MM.1S (cell line): ENCODE measurements around the gene PRCP.

Experiments
- DNase-seq: peaks from one replicate; pipeline ENCODE4 v3.0.0-alpha.2; 2015
- H2AFZ ChIP-seq: fragments of 300-600 bp; sonication (generic); 2 replicates; pipeline ENCODE4 v1.6.0; 2016; ENCODE audit warnings: antibody characterized with exemption, low read length
- H3F3A ChIP-seq: fragments of 300-600 bp; sonication (generic); 2 replicates; pipeline ENCODE4 v1.6.1; 2016; ENCODE audit warnings: mild to moderate bottlenecking, antibody characterized with exemption, low read length, moderate library complexity, mixed read lengths; ENCODE audit not compliant: insufficient read depth
- H3K27ac ChIP-seq: fragments of 300-600 bp; sonication (generic); 2 replicates; pipeline ENCODE4 v1.5.1; 2016; ENCODE audit warnings: mild to moderate bottlenecking, low read length
- H3K27me3 ChIP-seq: fragments of 300-600 bp; sonication (generic); replicated peaks from 2 replicates; pipeline ENCODE4 v1.6.0; 2016; ENCODE audit warnings: low read length; ENCODE audit not compliant: insufficient read depth
- H3K36me3 ChIP-seq: fragments of 300-600 bp; sonication (generic); replicated peaks from 2 replicates; pipeline ENCODE4 v1.6.1; 2016; ENCODE audit warnings: mild to moderate bottlenecking, low read length, mixed read lengths; ENCODE audit not compliant: insufficient read depth
- H3K4me1 ChIP-seq: fragments of 300-600 bp; sonication (generic); 2 replicates; pipeline ENCODE4 v1.6.1; 2016; ENCODE audit warnings: low read length, mixed read lengths
- H3K4me2 ChIP-seq: fragments of 300-600 bp; sonication (generic); 2 replicates; pipeline ENCODE4 v1.6.0; 2016; ENCODE audit warnings: low read depth, low read length
- H3K4me3 ChIP-seq: fragments of 300-600 bp; sonication (generic); 2 replicates; pipeline ENCODE4 v1.5.1; 2016; ENCODE audit warnings: low read length, mixed read lengths
- H3K79me2 ChIP-seq: fragments of 300-600 bp; sonication (generic); 2 replicates; pipeline ENCODE4 v1.6.1; 2016; ENCODE audit warnings: mixed run types, low read length, mixed read lengths
- H3K9ac ChIP-seq: fragments of 300-600 bp; sonication (generic); 2 replicates; pipeline ENCODE4 v1.6.1; 2016; ENCODE audit warnings: low read length, mixed read lengths
- H3K9me2 ChIP-seq: fragments of 300-600 bp; sonication (generic); replicated peaks from 2 replicates; pipeline ENCODE4 v1.6.1; 2016; ENCODE audit warnings: mild to moderate bottlenecking, low read length, mixed read lengths; ENCODE audit not compliant: insufficient read depth
- H3K9me3 ChIP-seq: fragments of 300-600 bp; sonication (generic); replicated peaks from 2 replicates; pipeline ENCODE4 v1.6.1; 2016; ENCODE audit warnings: mild to moderate bottlenecking, low read length, mixed read lengths; ENCODE audit not compliant: insufficient read depth
- H4K20me1 ChIP-seq: fragments of 300-600 bp; sonication (generic); 2 replicates; pipeline ENCODE4 v1.6.1; 2016; ENCODE audit warnings: mild to moderate bottlenecking, low read length, moderate library complexity, mixed read lengths; ENCODE audit not compliant: insufficient read depth
- EZH2 ChIP-seq: fragments of 300-600 bp; sonication (generic); optimal IDR thresholded peaks from 2 replicates; pipeline ENCODE3; 2017; ENCODE audit warnings: low read depth, mild to moderate bottlenecking, antibody characterized with exemption, low read length, mixed read lengths
- EZH2phosphoT487 ChIP-seq: fragments of 300-600 bp; sonication (generic); IDR thresholded peaks from 2 replicates; pipeline ENCODE4 v1.6.1; 2018; ENCODE audit warnings: antibody characterized with exemption, low read length
- TF ChIP-seq, protein P1 (sequence below): fragments of 300-600 bp; sonication (generic); IDR thresholded peaks from 2 replicates; pipeline ENCODE4 v1.5.1; 2016; ENCODE audit warnings: antibody characterized with exemption, low read length, mixed read lengths

PRCP gene

GRCh38 chr11:82782825-82783374, 117.3 kb downstream of the PRCP start:
- H3K36me3 ChIP-seq = no peaks in the 10 kb centered on the region
- H3K79me2 ChIP-seq = no peaks in the 10 kb centered on the region
- H3K4me3 ChIP-seq = no peak overlapping the region
- no peak overlapping the region for H2AFZ ChIP-seq
- peak overlapping the region; percentile 44 for H3K4me2 ChIP-seq
- no peaks in the 10 kb centered on the region for H3K9me3 ChIP-seq
- H3F3A ChIP-seq = peaks cover 13% of the 10 kb centered on the region; the same call in 1 of the 2 replicates
- no peaks in the 10 kb centered on the region for H3K27me3 ChIP-seq
- peak overlapping the region; percentile 30; the same call in 1 of the 2 replicates for H3K27ac ChIP-seq
- no peak for TF ChIP-seq EZH2
- TF ChIP-seq, protein P1, sequence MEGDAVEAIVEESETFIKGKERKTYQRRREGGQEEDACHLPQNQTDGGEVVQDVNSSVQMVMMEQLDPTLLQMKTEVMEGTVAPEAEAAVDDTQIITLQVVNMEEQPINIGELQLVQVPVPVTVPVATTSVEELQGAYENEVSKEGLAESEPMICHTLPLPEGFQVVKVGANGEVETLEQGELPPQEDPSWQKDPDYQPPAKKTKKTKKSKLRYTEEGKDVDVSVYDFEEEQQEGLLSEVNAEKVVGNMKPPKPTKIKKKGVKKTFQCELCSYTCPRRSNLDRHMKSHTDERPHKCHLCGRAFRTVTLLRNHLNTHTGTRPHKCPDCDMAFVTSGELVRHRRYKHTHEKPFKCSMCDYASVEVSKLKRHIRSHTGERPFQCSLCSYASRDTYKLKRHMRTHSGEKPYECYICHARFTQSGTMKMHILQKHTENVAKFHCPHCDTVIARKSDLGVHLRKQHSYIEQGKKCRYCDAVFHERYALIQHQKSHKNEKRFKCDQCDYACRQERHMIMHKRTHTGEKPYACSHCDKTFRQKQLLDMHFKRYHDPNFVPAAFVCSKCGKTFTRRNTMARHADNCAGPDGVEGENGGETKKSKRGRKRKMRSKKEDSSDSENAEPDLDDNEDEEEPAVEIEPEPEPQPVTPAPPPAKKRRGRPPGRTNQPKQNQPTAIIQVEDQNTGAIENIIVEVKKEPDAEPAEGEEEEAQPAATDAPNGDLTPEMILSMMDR = no peak
- peak; percentile 44 for DNase-seq
- H3K9me2 ChIP-seq = no peaks in the 10 kb centered on the region
- no peak overlapping the region for H3K9ac ChIP-seq
- H4K20me1 ChIP-seq = no peaks in the 10 kb centered on the region
- peaks cover 31% of the 10 kb centered on the region for H3K4me1 ChIP-seq

GRCh38 chr11:82778776-82779175, 121.5 kb downstream of the PRCP start:
- DNase-seq = no peak
- Histone ChIP-seq H3K9me3 (no peaks in the 10 kb centered on the region), H3K4me3 (no peak overlapping the region), H2AFZ (no peak overlapping the region), H3K36me3 (no peaks in the 10 kb centered on the region), H3K27me3 (no peaks in the 10 kb centered on the region), H3K9ac (no peak overlapping the region), H3K9me2 (no peaks in the 10 kb centered on the region), H3K4me2 (no peak overlapping the region), H4K20me1 (no peaks in the 10 kb centered on the region), H3F3A (peaks cover 12% of the 10 kb centered on the region; the same call in 1 of the 2 replicates), H3K4me1 (peaks cover 19% of the 10 kb centered on the region), H3K79me2 (no peaks in the 10 kb centered on the region), H3K27ac (no peak overlapping the region)
- TF ChIP-seq EZH2phosphoT487 = no peak
- TF ChIP-seq, protein P1 = no peak
- TF ChIP-seq EZH2 = no peak

DNA sequence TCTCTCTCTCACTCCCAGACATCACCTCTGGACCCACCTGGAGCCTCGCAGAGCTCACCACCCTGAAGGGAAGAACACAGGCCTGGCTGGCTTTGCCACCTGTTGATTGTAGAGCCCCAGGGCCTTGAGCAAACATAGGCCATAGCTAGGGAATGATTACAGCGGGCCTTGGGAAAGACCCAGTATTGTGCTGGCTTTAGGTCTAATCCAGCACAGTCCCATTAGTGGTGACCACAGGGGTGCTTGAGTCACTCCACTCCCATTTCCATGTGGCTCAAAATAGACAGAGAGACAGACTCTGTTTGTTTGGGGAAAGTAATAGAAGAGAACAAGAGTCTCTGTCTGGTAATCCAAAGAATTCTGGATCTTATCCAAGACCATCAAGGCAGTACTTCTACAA, 123.9 kb downstream of the PRCP start:
- no peaks in the 10 kb centered on the region for H3K36me3 ChIP-seq
- H3K27ac ChIP-seq = no peak overlapping the region
- no peaks in the 10 kb centered on the region for H3K27me3 ChIP-seq
- no peaks in the 10 kb centered on the region for H3K9me2 ChIP-seq
- no peak overlapping the region for H3K4me3 ChIP-seq
- H2AFZ ChIP-seq = no peak overlapping the region
- H3K9ac ChIP-seq = no peak overlapping the region
- DNase-seq = no peak
- no peaks in the 10 kb centered on the region for H3K9me3 ChIP-seq
- no peaks in the 10 kb centered on the region for H3K79me2 ChIP-seq
- TF ChIP-seq EZH2 = no peak
- TF ChIP-seq, protein P1 = no peak
- no peak for TF ChIP-seq EZH2phosphoT487
- no peak overlapping the region for H3K4me2 ChIP-seq
- no peaks in the 10 kb centered on the region for H4K20me1 ChIP-seq
- H3K4me1 ChIP-seq = no peaks in the 10 kb centered on the region
- H3F3A ChIP-seq = no peaks in the 10 kb centered on the region
